Measurements from ENCODE around the gene CDH23.

- TF ChIP-seq, protein P1, sequence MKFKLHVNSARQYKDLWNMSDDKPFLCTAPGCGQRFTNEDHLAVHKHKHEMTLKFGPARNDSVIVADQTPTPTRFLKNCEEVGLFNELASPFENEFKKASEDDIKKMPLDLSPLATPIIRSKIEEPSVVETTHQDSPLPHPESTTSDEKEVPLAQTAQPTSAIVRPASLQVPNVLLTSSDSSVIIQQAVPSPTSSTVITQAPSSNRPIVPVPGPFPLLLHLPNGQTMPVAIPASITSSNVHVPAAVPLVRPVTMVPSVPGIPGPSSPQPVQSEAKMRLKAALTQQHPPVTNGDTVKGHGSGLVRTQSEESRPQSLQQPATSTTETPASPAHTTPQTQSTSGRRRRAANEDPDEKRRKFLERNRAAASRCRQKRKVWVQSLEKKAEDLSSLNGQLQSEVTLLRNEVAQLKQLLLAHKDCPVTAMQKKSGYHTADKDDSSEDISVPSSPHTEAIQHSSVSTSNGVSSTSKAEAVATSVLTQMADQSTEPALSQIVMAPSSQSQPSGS (IDR thresholded peaks at IDR 0.05; ENCODE audit: low read length): no peak
- TF ChIP-seq, protein P2, sequence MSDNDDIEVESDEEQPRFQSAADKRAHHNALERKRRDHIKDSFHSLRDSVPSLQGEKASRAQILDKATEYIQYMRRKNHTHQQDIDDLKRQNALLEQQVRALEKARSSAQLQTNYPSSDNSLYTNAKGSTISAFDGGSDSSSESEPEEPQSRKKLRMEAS (IDR thresholded peaks at IDR 0.05): no peak
- TF ChIP-seq TBP (IDR thresholded peaks at IDR 0.05; ENCODE audit: low read depth, low read length): no peak
- no peak for TF ChIP-seq MAFK (IDR thresholded peaks at IDR 0.05; ENCODE audit: low read depth, low read length)
- TF ChIP-seq, protein P3, sequence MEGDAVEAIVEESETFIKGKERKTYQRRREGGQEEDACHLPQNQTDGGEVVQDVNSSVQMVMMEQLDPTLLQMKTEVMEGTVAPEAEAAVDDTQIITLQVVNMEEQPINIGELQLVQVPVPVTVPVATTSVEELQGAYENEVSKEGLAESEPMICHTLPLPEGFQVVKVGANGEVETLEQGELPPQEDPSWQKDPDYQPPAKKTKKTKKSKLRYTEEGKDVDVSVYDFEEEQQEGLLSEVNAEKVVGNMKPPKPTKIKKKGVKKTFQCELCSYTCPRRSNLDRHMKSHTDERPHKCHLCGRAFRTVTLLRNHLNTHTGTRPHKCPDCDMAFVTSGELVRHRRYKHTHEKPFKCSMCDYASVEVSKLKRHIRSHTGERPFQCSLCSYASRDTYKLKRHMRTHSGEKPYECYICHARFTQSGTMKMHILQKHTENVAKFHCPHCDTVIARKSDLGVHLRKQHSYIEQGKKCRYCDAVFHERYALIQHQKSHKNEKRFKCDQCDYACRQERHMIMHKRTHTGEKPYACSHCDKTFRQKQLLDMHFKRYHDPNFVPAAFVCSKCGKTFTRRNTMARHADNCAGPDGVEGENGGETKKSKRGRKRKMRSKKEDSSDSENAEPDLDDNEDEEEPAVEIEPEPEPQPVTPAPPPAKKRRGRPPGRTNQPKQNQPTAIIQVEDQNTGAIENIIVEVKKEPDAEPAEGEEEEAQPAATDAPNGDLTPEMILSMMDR (IDR thresholded peaks at IDR 0.05; ENCODE audit: control extremely low read depth in 1 of 3, insufficient read depth in 1 of 3, low read depth in 1 of 3, low read length in 3 of 3): no peak
- TF ChIP-seq, protein P4, sequence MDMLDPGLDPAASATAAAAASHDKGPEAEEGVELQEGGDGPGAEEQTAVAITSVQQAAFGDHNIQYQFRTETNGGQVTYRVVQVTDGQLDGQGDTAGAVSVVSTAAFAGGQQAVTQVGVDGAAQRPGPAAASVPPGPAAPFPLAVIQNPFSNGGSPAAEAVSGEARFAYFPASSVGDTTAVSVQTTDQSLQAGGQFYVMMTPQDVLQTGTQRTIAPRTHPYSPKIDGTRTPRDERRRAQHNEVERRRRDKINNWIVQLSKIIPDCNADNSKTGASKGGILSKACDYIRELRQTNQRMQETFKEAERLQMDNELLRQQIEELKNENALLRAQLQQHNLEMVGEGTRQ (IDR thresholded peaks at IDR 0.05; ENCODE audit: low read length): no peak
- no peak for TF ChIP-seq SP1 (IDR thresholded peaks at IDR 0.05; ENCODE audit: low read depth, low read length)
- no peak for TF ChIP-seq EP300 (IDR thresholded peaks at IDR 0.05; ENCODE audit: borderline replicate concordance in 1 of 2, low read depth in 2 of 2, low read length in 2 of 2)
- TF ChIP-seq HDAC2 (IDR thresholded peaks at IDR 0.05; ENCODE audit: borderline replicate concordance in 1 of 2, low read depth in 2 of 2, low read length in 2 of 2): no peak
- TF ChIP-seq GABPA (IDR thresholded peaks at IDR 0.05; ENCODE audit: borderline replicate concordance, insufficient read depth, low read length): no peak
- no peak for TF ChIP-seq RNF2 (IDR thresholded peaks at IDR 0.05; ENCODE audit: borderline replicate concordance, low read depth, low read length, missing control alignments, poor library complexity, severe bottlenecking)
- TF ChIP-seq POLR2AphosphoS5 (IDR thresholded peaks at IDR 0.05; ENCODE audit: low read depth, low read length): no peak
- TF ChIP-seq EZH2 (IDR thresholded peaks at IDR 0.05; ENCODE audit: low read depth, low read length, severe bottlenecking): no peak
Observed at GRCh38 chr10:71390921-71391690, 5.6 kb upstream of the CDH23 start.
